Measurements from ENCODE around the gene TMEM52B.
A peak's percentile ranks its signal among the peaks of the same experiment; 100 is the strongest.
"Not testable (repeated sequence)": the region's sequence is repeated elsewhere in the genome, so short reads cannot be mapped to it uniquely, and the experiment has no call there.

The TMEM52B gene

GRCh38 chr12:10211940-10212738 lies 33.3 kb downstream of the TMEM52B start:
- DNase-seq = peak; percentile 90

GRCh38 chr12:10212739-10213131 lies 33.9 kb downstream of the TMEM52B start, which contains the start of gene GABARAPL1:
Gene GABARAPL1 (plus strand): TSS chr12:10212877. CDS start chr12:10213130, 253 bp downstream.
- DNase-seq = peak; percentile 68

- peak; percentile 69 for DNase-seq
Measured at GRCh38 chr12:10213168-10214135, 34.6 kb downstream of the TMEM52B start.

GRCh38 chr12:10214136-10214894 lies 35.5 kb downstream of the TMEM52B start:
- DNase-seq = peak; percentile 14

GRCh38 chr12:10214895-10215267 lies 36.0 kb downstream of the TMEM52B start:
- no peak for DNase-seq

- no peak for DNase-seq
Measured at GRCh38 chr12:10215436-10215835, 36.6 kb downstream of the TMEM52B start.

GRCh38 chr12:10215946-10216345 lies 37.1 kb downstream of the TMEM52B start:
- DNase-seq = not testable (repeated sequence)

GRCh38 chr12:10218021-10218420 lies 39.2 kb downstream of the TMEM52B start:
- no peak for DNase-seq

- no peak for DNase-seq
Measured at GRCh38 chr12:10220398-10221077, 41.7 kb downstream of the TMEM52B start.

- no peak for DNase-seq
Measured at GRCh38 chr12:10221846-10222245, 43.0 kb downstream of the TMEM52B start.

GRCh38 chr12:10223208-10223607 lies 44.4 kb downstream of the TMEM52B start:
- DNase-seq = no peak

- not testable (repeated sequence) for DNase-seq
Measured at GRCh38 chr12:10225426-10225825, 46.6 kb downstream of the TMEM52B start.

- no peak for DNase-seq
Measured at GRCh38 chr12:10226086-10226485, 47.3 kb downstream of the TMEM52B start.

- DNase-seq = no peak
Measured at GRCh38 chr12:10226731-10227130, 47.9 kb downstream of the TMEM52B start.

GRCh38 chr12:10227648-10228047 lies 48.8 kb downstream of the TMEM52B start:
- DNase-seq = no peak

GRCh38 chr12:10234562-10234961 lies 55.7 kb downstream of the TMEM52B start:
- no peak for DNase-seq

- DNase-seq = peak; percentile 57
Measured at GRCh38 chr12:10235761-10236631, 57.2 kb downstream of the TMEM52B start.

GRCh38 chr12:10236720-10237119 lies 57.9 kb downstream of the TMEM52B start:
- no peak for DNase-seq

- no peak for DNase-seq
Measured at GRCh38 chr12:10238526-10238925, 59.7 kb downstream of the TMEM52B start.

GRCh38 chr12:10241290-10241689 lies 62.5 kb downstream of the TMEM52B start:
- no peak for DNase-seq

All from hematopoietic multipotent progenitor cell treated with erythropoietin and hydrocortisone succinate and interleukin-3 and kit ligand, for 8 days (in vitro differentiated cells).